Measurements from ENCODE around the gene STRIP2. TPM values are rescaled to one million over a fixed set of nuclear protein-coding genes. Genes with fewer than 3 reads are reported as not detected.

Gene STRIP2
- total RNA-seq, 1 experiment from 2014 or later = 6.5 TPM

GRCh38 chr7:129453510-129454248, 19.4 kb downstream of the STRIP2 start:
- no peaks in the 10 kb centered on the region for H3K4me1 Mint-ChIP-seq
- peaks cover 7% of the 10 kb centered on the region for H3K9me3 Mint-ChIP-seq
- ChIA-PET CTCF (no interaction called here), POLR2A (no interaction called here)
- H3K27ac Mint-ChIP-seq = no peak overlapping the region
- ATAC-seq (no peak), DNase-seq (ENCODE audit: low spot score) (no peak)
- peaks cover 23% of the 10 kb centered on the region for H3K36me3 Mint-ChIP-seq
- TF ChIP-seq ATF1 (CRISPR knock-in tag; IDR thresholded peaks at IDR 0.05) (no peak), ZNF416 (CRISPR knock-in tag; IDR thresholded peaks at IDR 0.05) (no peak), GABPB1 (CRISPR knock-in tag; IDR thresholded peaks at IDR 0.05) (no peak), MAX (CRISPR knock-in tag; IDR thresholded peaks at IDR 0.05) (no peak), CREB1 (CRISPR knock-in tag; IDR thresholded peaks at IDR 0.05) (no peak), SMAD4 (CRISPR knock-in tag; IDR thresholded peaks at IDR 0.05) (no peak), E2F5 (CRISPR knock-in tag; IDR thresholded peaks at IDR 0.05) (no peak), RELA (CRISPR knock-in tag; IDR thresholded peaks at IDR 0.05; ENCODE audit: borderline replicate concordance) (no peak), ZNF671 (CRISPR knock-in tag; IDR thresholded peaks at IDR 0.05) (no peak), SMAD3 (CRISPR knock-in tag; IDR thresholded peaks at IDR 0.05; ENCODE audit: borderline replicate concordance) (no peak), USF1 (CRISPR knock-in tag; IDR thresholded peaks at IDR 0.05) (no peak), ARID4B (CRISPR knock-in tag; IDR thresholded peaks at IDR 0.05; ENCODE audit: borderline replicate concordance) (no peak), TP53 (CRISPR knock-in tag; IDR thresholded peaks at IDR 0.05) (no peak), GRHL2 (CRISPR knock-in tag; IDR thresholded peaks at IDR 0.05; ENCODE audit: insufficient replicate concordance, severe bottlenecking) (no peak), CBFB (CRISPR knock-in tag; IDR thresholded peaks at IDR 0.05; ENCODE audit: low read depth) (no peak), ZNF138 (CRISPR knock-in tag; conservative IDR thresholded peaks at IDR 0.05) (no peak)
- TF ChIP-seq, protein P1, sequence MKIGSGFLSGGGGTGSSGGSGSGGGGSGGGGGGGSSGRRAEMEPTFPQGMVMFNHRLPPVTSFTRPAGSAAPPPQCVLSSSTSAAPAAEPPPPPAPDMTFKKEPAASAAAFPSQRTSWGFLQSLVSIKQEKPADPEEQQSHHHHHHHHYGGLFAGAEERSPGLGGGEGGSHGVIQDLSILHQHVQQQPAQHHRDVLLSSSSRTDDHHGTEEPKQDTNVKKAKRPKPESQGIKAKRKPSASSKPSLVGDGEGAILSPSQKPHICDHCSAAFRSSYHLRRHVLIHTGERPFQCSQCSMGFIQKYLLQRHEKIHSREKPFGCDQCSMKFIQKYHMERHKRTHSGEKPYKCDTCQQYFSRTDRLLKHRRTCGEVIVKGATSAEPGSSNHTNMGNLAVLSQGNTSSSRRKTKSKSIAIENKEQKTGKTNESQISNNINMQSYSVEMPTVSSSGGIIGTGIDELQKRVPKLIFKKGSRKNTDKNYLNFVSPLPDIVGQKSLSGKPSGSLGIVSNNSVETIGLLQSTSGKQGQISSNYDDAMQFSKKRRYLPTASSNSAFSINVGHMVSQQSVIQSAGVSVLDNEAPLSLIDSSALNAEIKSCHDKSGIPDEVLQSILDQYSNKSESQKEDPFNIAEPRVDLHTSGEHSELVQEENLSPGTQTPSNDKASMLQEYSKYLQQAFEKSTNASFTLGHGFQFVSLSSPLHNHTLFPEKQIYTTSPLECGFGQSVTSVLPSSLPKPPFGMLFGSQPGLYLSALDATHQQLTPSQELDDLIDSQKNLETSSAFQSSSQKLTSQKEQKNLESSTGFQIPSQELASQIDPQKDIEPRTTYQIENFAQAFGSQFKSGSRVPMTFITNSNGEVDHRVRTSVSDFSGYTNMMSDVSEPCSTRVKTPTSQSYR (CRISPR knock-in tag; IDR thresholded peaks at IDR 0.05) = no peak
- no peak overlapping the region for H3K4me3 Mint-ChIP-seq
- no peaks in the 10 kb centered on the region for H3K27me3 Mint-ChIP-seq (ENCODE audit: low read depth)

DNA sequence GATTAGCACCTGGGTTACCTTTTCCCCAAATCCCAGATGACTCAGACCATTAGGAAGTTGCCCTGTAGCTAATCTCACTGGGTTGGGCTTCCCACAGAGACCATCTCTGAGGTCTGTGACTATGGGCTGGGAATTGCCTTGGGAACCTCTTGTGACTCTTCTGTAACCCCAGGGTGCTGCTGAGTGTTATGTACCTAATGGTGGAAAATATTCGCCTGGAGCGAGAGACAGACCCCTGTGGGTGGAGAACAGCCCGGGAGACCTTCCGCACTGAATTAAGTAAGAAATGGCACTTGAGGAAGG, 20.0 kb downstream of the STRIP2 start:
- CTCF ChIA-PET = no interaction called here
- TF ChIP-seq ATF1 (CRISPR knock-in tag; IDR thresholded peaks at IDR 0.05) = no peak
- TF ChIP-seq, protein P2, sequence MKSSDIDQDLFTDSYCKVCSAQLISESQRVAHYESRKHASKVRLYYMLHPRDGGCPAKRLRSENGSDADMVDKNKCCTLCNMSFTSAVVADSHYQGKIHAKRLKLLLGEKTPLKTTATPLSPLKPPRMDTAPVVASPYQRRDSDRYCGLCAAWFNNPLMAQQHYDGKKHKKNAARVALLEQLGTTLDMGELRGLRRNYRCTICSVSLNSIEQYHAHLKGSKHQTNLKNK (CRISPR knock-in tag; IDR thresholded peaks at IDR 0.05) = no peak
- TF ChIP-seq, protein P3, sequence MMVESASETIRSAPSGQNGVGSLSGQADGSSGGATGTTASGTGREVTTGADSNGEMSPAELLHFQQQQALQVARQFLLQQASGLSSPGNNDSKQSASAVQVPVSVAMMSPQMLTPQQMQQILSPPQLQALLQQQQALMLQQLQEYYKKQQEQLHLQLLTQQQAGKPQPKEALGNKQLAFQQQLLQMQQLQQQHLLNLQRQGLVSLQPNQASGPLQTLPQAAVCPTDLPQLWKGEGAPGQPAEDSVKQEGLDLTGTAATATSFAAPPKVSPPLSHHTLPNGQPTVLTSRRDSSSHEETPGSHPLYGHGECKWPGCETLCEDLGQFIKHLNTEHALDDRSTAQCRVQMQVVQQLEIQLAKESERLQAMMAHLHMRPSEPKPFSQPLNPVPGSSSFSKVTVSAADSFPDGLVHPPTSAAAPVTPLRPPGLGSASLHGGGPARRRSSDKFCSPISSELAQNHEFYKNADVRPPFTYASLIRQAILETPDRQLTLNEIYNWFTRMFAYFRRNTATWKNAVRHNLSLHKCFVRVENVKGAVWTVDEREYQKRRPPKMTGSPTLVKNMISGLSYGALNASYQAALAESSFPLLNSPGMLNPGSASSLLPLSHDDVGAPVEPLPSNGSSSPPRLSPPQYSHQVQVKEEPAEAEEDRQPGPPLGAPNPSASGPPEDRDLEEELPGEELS (CRISPR knock-in tag; IDR thresholded peaks at IDR 0.05) = no peak
- no peak for TF ChIP-seq TP53 (CRISPR knock-in tag; IDR thresholded peaks at IDR 0.05)
- H3K9me3 Mint-ChIP-seq = peaks cover 2% of the 10 kb centered on the region
- POLR2A ChIA-PET = no interaction called here
- no peak for ATAC-seq
- no peak overlapping the region for H3K27ac Mint-ChIP-seq
- no peak for DNase-seq (ENCODE audit: low spot score)
- H3K4me1 Mint-ChIP-seq = no peaks in the 10 kb centered on the region
- no peaks in the 10 kb centered on the region for H3K27me3 Mint-ChIP-seq (ENCODE audit: low read depth)
- H3K36me3 Mint-ChIP-seq = peaks cover 21% of the 10 kb centered on the region
- no peak overlapping the region for H3K4me3 Mint-ChIP-seq

Data from WTC11 (cell line).